K562 (cell line): ENCODE results near the gene NEB. TPM values are rescaled to one million over a fixed set of nuclear protein-coding genes. Genes with fewer than 3 reads are reported as not detected.

ENCODE experiments used
- ATAC-seq: fragments of 200-7000 bp; cut with Tn5 transposase; 3 replicates; pipeline ENCODE4 v1.9.1; 2020; ENCODE audit warnings: moderate library complexity
- BruUV-seq: library from RNA; stranded (reverse); fragments of 400-500 nt; replicated peaks from 2 replicates; lab custom pipeline; 2021; lab: Mats Ljungman, UMichigan
- CTCF ChIA-PET: fragments of 300-600 bp; formaldehyde crosslinking; extraction: SDS; loops from one replicate; lab custom pipeline; 2021; ENCODE audit warnings: low intra/inter-chr PET ratio; lab: Yijun Ruan, JAX
- POLR2A ChIA-PET: fragments of 300-600, 350-650 bp; sonication (Branson Sonifier 250); formaldehyde crosslinking; extraction: SDS; loops from one replicate; lab custom pipeline; 2021; ENCODE audit warnings: antibody characterized with exemption, inconsistent platforms; lab: Yijun Ruan, JAX
- DNase-seq, 4 experiments: peaks; one replicate each; pipeline versions ENCODE4 v3.0.0 to v3.0.0-alpha.2; 2011 to 2018; ENCODE audit warnings: low spot score in 3 of 4, mixed read lengths in 3 of 4; ENCODE audit errors: extremely low read depth in 1 of 4
- FAIRE-seq: peaks from 2 replicates; lab custom pipeline; 2011; peaks lifted over from hg19 to GRCh38; lab: Jason Lieb, UNC
- H2AFZ ChIP-seq: 2 replicates; pipeline ENCODE4 v1.6.0; 2011; ENCODE audit warnings: low read depth, low read length, control low read depth, inconsistent platforms
- H3K27ac ChIP-seq: fragments of 200-600 bp; 3 replicates; pipeline ENCODE4 v1.8.0; 2011; ENCODE audit warnings: low read depth, mild to moderate bottlenecking, control low read depth, inconsistent platforms, low read length, moderate library complexity, mixed read lengths; ENCODE audit errors: extremely low read depth
- H3K27me3 ChIP-seq, 2 experiments: fragments of 300-600 bp in 1 of 2; 2 replicates in 1 of 2; 3 replicates in 1 of 2; pipeline versions ENCODE4 v1.6.0 to v1.8.0; 2011; ENCODE audit warnings: inconsistent platforms in 2 of 2, low read length in 2 of 2, mild to moderate bottlenecking in 1 of 2, mixed read lengths in 1 of 2, moderate library complexity in 1 of 2; ENCODE audit not compliant: control insufficient read depth in 2 of 2, insufficient read depth in 2 of 2
- H3K36me3 ChIP-seq: fragments of 300-600 bp; 3 replicates; pipeline ENCODE4 v1.8.0; 2011; ENCODE audit warnings: mild to moderate bottlenecking, low read length, inconsistent platforms; ENCODE audit not compliant: control insufficient read depth, insufficient read depth
- H3K4me1 ChIP-seq, 2 experiments: fragments of 200-600 bp in 1 of 2; replicated peaks in 1 of 2; 2 replicates in 1 of 2; 3 replicates in 1 of 2; pipeline versions ENCODE4 v1.5.1 to v1.8.0; 2011; ENCODE audit warnings: inconsistent platforms in 2 of 2, low read length in 2 of 2, mild to moderate bottlenecking in 1 of 2, mixed read lengths in 1 of 2, moderate library complexity in 1 of 2; ENCODE audit not compliant: control insufficient read depth in 2 of 2, insufficient read depth in 2 of 2
- H3K4me2 ChIP-seq: 2 replicates; pipeline ENCODE4 v1.6.1; 2011; ENCODE audit warnings: low read length, control low read depth, inconsistent platforms, mixed read lengths; ENCODE audit not compliant: insufficient read depth
- H3K4me3 ChIP-seq: fragments of 200-600 bp; sonication (generic), shearing (Covaris generic); 2 replicates; pipeline ENCODE4 v1.5.1; 2016; ENCODE audit warnings: control low read depth, inconsistent platforms
- H3K79me2 ChIP-seq: fragments of 200-600 bp; 3 replicates; pipeline ENCODE4 v1.8.0; 2011; ENCODE audit warnings: low read length, inconsistent platforms; ENCODE audit not compliant: control insufficient read depth, insufficient read depth
- H3K9ac ChIP-seq, 2 experiments: 2 replicates each; pipeline versions ENCODE4 v1.6.0 to v1.6.1; 2011; ENCODE audit warnings: low read depth in 2 of 2, low read length in 2 of 2, control low read depth in 1 of 2, inconsistent platforms in 1 of 2, mild to moderate bottlenecking in 1 of 2, mixed read lengths in 1 of 2; ENCODE audit not compliant: insufficient read depth in 1 of 2
- H3K9me1 ChIP-seq: one replicate; pipeline ENCODE4 v1.6.0; 2011; ENCODE audit warnings: inconsistent platforms, mild to moderate bottlenecking, low read length, moderate library complexity; ENCODE audit not compliant: control insufficient read depth, insufficient read depth
- H3K9me3 ChIP-seq: replicated peaks from 2 replicates; pipeline ENCODE4 v1.5.1; 2011; ENCODE audit warnings: low read depth, low read length, inconsistent platforms; ENCODE audit not compliant: control insufficient read depth, insufficient read depth
- H4K20me1 ChIP-seq: replicated peaks from 2 replicates; pipeline ENCODE4 v1.6.1; 2011; ENCODE audit warnings: low read length, inconsistent platforms, mixed read lengths; ENCODE audit not compliant: control insufficient read depth, insufficient read depth
- ARID3A ChIP-seq: IDR thresholded peaks from 2 replicates; pipeline ENCODE4 v1.6.1; 2012; ENCODE audit warnings: low read depth, low read length, improper control_type of control experiment, borderline replicate concordance
- CUX1 ChIP-seq: fragments of 200-800 bp; sonication (Bioruptor generic); IDR thresholded peaks from 2 replicates; pipeline ENCODE4 v1.6.1; 2016; ENCODE audit warnings: missing genetic modification characterization, missing compliant biosample characterization
- HES1 ChIP-seq: fragments of 450-650 bp; IDR thresholded peaks from 2 replicates; pipeline ENCODE4 v1.6.1; 2016; ENCODE audit warnings: low read depth, mild to moderate bottlenecking, moderate library complexity
- ID3 ChIP-seq, 2 experiments: fragments of 250-450 bp in 1 of 2; fragments of 450-650 bp in 1 of 2; sonication (Bioruptor Pico) in 1 of 2; IDR thresholded peaks; 2 replicates each; pipeline versions ENCODE4 v1.6.1 to v1.8.0; 2016 to 2021; ENCODE audit warnings: mild to moderate bottlenecking in 2 of 2, moderate library complexity in 2 of 2, missing compliant biosample characterization in 1 of 2, missing genetic modification characterization in 1 of 2
- NUFIP1 ChIP-seq: fragments of 450-650 bp; IDR thresholded peaks from 2 replicates; pipeline ENCODE4 v1.6.1; 2018; ENCODE audit not compliant: partially characterized antibody
- RUNX1 ChIP-seq: sonication (generic); IDR thresholded peaks from 2 replicates; pipeline ENCODE4 v1.6.1; 2016; ENCODE audit warnings: antibody characterized with exemption, low read depth
- SPI1 ChIP-seq: IDR thresholded peaks from 2 replicates; pipeline ENCODE4 v1.6.1; 2011; ENCODE audit warnings: low read depth, low read length, control low read depth, borderline replicate concordance
- TRIM25 ChIP-seq: fragments of 450-650 bp; IDR thresholded peaks from 2 replicates; pipeline ENCODE4 v1.7.0; 2016; ENCODE audit warnings: borderline replicate concordance
- ZNF146 ChIP-seq: IDR thresholded peaks from one replicate; pipeline ENCODE4 v1.6.1; 2018; ENCODE audit warnings: missing compliant biosample characterization; ENCODE audit not compliant: unreplicated experiment
- WGBS: fragments of 100-300 bp; shearing (Covaris generic); methylation state at CpG from one replicate; pipeline ENCODE4 v1.1.6; 2016; ENCODE audit warnings: low coverage, mixed read lengths; ENCODE audit not compliant: insufficient coverage; ENCODE audit errors: missing lambda C conversion rate; 5-methylcytosine and 5-hydroxymethylcytosine counted together
- in situ Hi-C: fragments of 300-500 bp; cut with MboI; formaldehyde crosslinking; loops from 4 replicates; pipeline ENCODE4 v1.15.0; 2018; ENCODE audit warnings: inconsistent platforms, mixed read lengths
- intact Hi-C: fragments of 100-400 bp; cut with micrococcal nuclease; formaldehyde crosslinking; loops from 2 replicates; pipeline ENCODE4 v1.14.2; 2022
- polyA plus RNA-seq, 8 experiments: library from polyadenylated mRNA; depleted of rRNA in 4 of 8; stranded (reverse) in 5 of 8; unstranded in 3 of 8; fragments of >200 nt; fragmentation: Nextera tagmentation in 2 of 8; fragmentation: Illumina TruSeq in 1 of 8; extraction: Ambion mirVana in 2 of 8; extraction: Trizol in 1 of 8; gene quantifications; 2 replicates each; pipeline versions ENCODE4 v1.2.1 to v1.2.3, GENCODE V29; 2011 to 2014; ENCODE audit warnings: inconsistent platforms in 1 of 8, missing spikeins in 1 of 8
- total RNA-seq, 7 experiments: library from RNA; depleted of rRNA in 6 of 7; stranded (reverse); fragments of >200 nt in 6 of 7; fragmentation: Illumina TruSeq in 2 of 7; extraction: Trizol in 2 of 7; gene quantifications; 2 replicates each; pipeline versions ENCODE4 v1.2.1 to v1.2.3, GENCODE V29; 2011 to 2021; ENCODE audit warnings: low replicate concordance in 1 of 7

NEB gene
- total and polyA plus RNA-seq, 9 of the 15 experiments (the other 6 are each of a cell fraction or from before 2014, with no cell fraction given): 1.7 to 3.8 (median 2.9) TPM

- no peak overlapping the region for H3K27ac ChIP-seq
- TF ChIP-seq RUNX1 (no peak), ZNF146 (no peak), NUFIP1 (no peak), ID3 (CRISPR knock-in tag; IDR thresholded peaks at IDR 0.05) (no peak), ID3 (tag; IDR thresholded peaks at IDR 0.05) (no peak), SPI1 (no peak), TRIM25 (no peak), ARID3A (no peak), CUX1 (CRISPR knock-in tag) (no peak), HES1 (no peak)
- TF ChIP-seq, all 486 proteins: peak for 0
- no peak for FAIRE-seq
- Histone ChIP-seq H3K36me3 (peaks cover 12% of the 10 kb centered on the region; the same call in 2 of the 3 replicates), H3K4me3 (no peak overlapping the region), H2AFZ (no peak overlapping the region), H3K9me3 (no peaks in the 10 kb centered on the region), H4K20me1 (no peaks in the 10 kb centered on the region), H3K9ac (no peak overlapping the region), H3K79me2 (no peaks in the 10 kb centered on the region), H3K4me1 (no peaks in the 10 kb centered on the region; a peak in 1 of 5 replicates), H3K4me2 (no peak overlapping the region), H3K27me3 (no peaks in the 10 kb centered on the region), H3K9me1 (no peaks in the 10 kb centered on the region)
- in situ Hi-C loops (loop anchor here (5.0 kb wide), 1 partner anchor 504 kb away; no protein-coding TSS in a partner anchor), intact Hi-C loops (no loop called here)
- DNase-seq: no peak
- ChIA-PET CTCF (interaction anchor here (0.7 kb wide), 1 partner anchor 1250 kb away, joined by 3 read pairs; no protein-coding TSS in a partner anchor), POLR2A (no interaction called here)
- BruUV-seq: no TSS peak
- WGBS: 79% methylated on average over 3 of the region's 3 CpGs
- peak; percentile 56 for ATAC-seq
Measured at GRCh38 chr2:151508519-151508918, 225.8 kb downstream of the NEB start.
